Chondrocyte (in vitro differentiated cells): ENCODE data around the gene RAMACL. TPM values are rescaled to one million over a fixed set of nuclear protein-coding genes. Genes with fewer than 3 reads are reported as not detected.
A peak's percentile ranks its signal among the peaks of the same experiment; 100 is the strongest.

ENCODE experiments used
- DNase-seq: peaks from one replicate; pipeline ENCODE4 v3.0.0; 2021; ENCODE audit warnings: mixed read lengths, low spot score
- H3K27ac Mint-ChIP-seq: one replicate; pipeline ENCODE4 v1.8.0; 2021; ENCODE audit warnings: mild to moderate bottlenecking, moderate library complexity, mixed read lengths; ENCODE audit not compliant: unreplicated experiment
- H3K27me3 Mint-ChIP-seq: 2 replicates; pipeline ENCODE4 v1.8.0; 2021; ENCODE audit warnings: low read depth, mixed read lengths
- H3K36me3 Mint-ChIP-seq: 2 replicates; pipeline ENCODE4 v1.8.0; 2021; ENCODE audit warnings: low read depth, mixed read lengths
- H3K4me1 Mint-ChIP-seq: 2 replicates; pipeline ENCODE4 v1.8.0; 2021; ENCODE audit warnings: low read depth, mild to moderate bottlenecking, mixed read lengths
- H3K4me3 Mint-ChIP-seq: one replicate; pipeline ENCODE4 v1.8.0; 2021; ENCODE audit warnings: mild to moderate bottlenecking, moderate library complexity, mixed read lengths; ENCODE audit not compliant: unreplicated experiment
- H3K9me3 Mint-ChIP-seq: 2 replicates; pipeline ENCODE4 v1.8.0; 2021; ENCODE audit warnings: low read depth, mixed read lengths
- CTCF ChIP-seq: fragments of 200-600 bp; sonication (generic); IDR thresholded peaks from 2 replicates; pipeline ENCODE4 v1.5.0; 2021; ENCODE audit warnings: antibody characterized with exemption, mild to moderate bottlenecking, moderate library complexity
- total RNA-seq: library from RNA; stranded (reverse); gene quantifications from 3 replicates; pipeline ENCODE4 v1.2.1, GENCODE V29; 2021

Gene RAMACL
- total RNA-seq, 1 donor from 2014 or later, result 1.7 TPM

DNA sequence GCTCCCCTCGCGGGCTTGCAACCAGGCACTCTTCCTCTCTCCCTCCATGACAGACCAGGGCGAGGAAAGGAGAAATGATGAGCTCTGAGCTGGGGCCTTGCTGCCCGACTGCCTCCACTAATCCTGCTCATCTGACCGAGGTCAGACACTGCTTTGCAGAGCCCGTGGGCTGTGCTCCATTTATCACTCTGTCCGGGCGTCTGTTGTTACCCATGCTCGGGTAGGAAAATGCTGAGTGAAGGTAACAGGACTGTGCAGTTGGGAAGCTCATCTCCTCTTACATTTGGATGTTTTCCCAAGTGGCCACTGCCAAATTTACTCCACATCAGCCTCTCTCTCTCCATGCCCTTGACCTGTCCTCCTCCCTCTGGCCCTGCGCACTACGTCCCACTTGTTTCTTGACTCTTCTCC is 26.0 kb upstream of the RAMACL start:
- peaks cover 14% of the 10 kb centered on the region for H3K36me3 Mint-ChIP-seq
- TF ChIP-seq CTCF, result no peak
- no peak for DNase-seq
- H3K4me1 Mint-ChIP-seq, result peaks cover 66% of the 10 kb centered on the region
- no peaks in the 10 kb centered on the region for H3K9me3 Mint-ChIP-seq
- H3K4me3 Mint-ChIP-seq, result no peak overlapping the region
- H3K27ac Mint-ChIP-seq, result no peak overlapping the region
- H3K27me3 Mint-ChIP-seq, result no peaks in the 10 kb centered on the region

GRCh38 chr6:166611631-166612030 is 25.2 kb upstream of the RAMACL start:
- peaks cover 13% of the 10 kb centered on the region for H3K36me3 Mint-ChIP-seq
- H3K27me3 Mint-ChIP-seq, result no peaks in the 10 kb centered on the region
- no peaks in the 10 kb centered on the region for H3K9me3 Mint-ChIP-seq
- H3K4me1 Mint-ChIP-seq, result peaks cover 61% of the 10 kb centered on the region
- H3K27ac Mint-ChIP-seq, result no peak overlapping the region
- no peak for DNase-seq
- H3K4me3 Mint-ChIP-seq, result no peak overlapping the region
- no peak for TF ChIP-seq CTCF

GRCh38 chr6:166610069-166610468 is 23.6 kb upstream of the RAMACL start:
- no peaks in the 10 kb centered on the region for H3K27me3 Mint-ChIP-seq
- peaks cover 8% of the 10 kb centered on the region for H3K36me3 Mint-ChIP-seq
- no peak overlapping the region for H3K4me3 Mint-ChIP-seq
- no peaks in the 10 kb centered on the region for H3K9me3 Mint-ChIP-seq
- H3K27ac Mint-ChIP-seq, result no peak overlapping the region
- TF ChIP-seq CTCF, result no peak
- no peak for DNase-seq
- H3K4me1 Mint-ChIP-seq, result peaks cover 47% of the 10 kb centered on the region

DNA sequence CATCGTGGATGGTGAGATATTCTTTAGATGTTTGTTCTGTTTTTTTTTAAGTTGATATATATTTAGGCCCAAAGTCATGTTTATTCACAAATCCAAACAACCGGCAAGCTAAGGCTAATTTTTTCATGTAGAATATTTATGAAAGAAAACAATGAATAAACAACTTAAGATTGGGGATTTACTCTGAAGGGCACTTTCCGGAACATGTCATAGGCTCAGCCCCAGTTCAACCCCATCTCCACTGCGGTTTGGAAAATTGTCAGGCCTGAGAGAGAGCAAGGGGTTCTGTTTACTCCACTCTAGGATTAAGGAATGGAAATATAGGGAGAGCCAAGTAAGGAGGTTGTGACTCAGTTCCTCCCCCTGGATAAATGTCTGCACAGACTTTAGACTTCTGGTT is 22.3 kb upstream of the RAMACL start:
- Mint-ChIP-seq H3K9me3 (no peaks in the 10 kb centered on the region), H3K4me3 (no peak overlapping the region), H3K4me1 (peaks cover 34% of the 10 kb centered on the region), H3K27ac (peak overlapping the region; percentile 47), H3K27me3 (no peaks in the 10 kb centered on the region), H3K36me3 (peaks cover 6% of the 10 kb centered on the region)
- DNase-seq, result no peak
- no peak for TF ChIP-seq CTCF

DNA sequence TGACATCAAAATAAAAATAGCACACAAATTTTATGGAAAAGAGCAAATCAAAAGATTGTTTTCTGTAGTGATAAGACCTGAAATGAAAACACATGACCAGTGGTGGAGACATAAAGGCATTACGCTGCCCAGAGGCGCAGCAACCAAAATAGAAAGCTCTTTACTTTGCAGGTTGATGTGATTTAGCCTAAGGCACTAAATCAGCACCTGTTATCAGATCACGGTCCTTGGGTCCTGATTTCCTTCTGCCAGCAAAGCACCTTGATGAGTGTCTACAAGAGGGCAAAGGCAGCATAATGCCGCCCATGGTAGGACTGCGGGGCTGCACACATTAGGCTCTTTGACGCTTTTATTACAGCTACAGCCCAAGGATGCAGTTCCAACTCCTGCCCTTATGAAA is 19.3 kb upstream of the RAMACL start:
- no peak for DNase-seq
- H3K36me3 Mint-ChIP-seq, result peaks cover 20% of the 10 kb centered on the region
- no peak overlapping the region for H3K27ac Mint-ChIP-seq
- no peaks in the 10 kb centered on the region for H3K27me3 Mint-ChIP-seq
- H3K4me3 Mint-ChIP-seq, result no peak overlapping the region
- peaks cover 22% of the 10 kb centered on the region for H3K4me1 Mint-ChIP-seq
- no peaks in the 10 kb centered on the region for H3K9me3 Mint-ChIP-seq
- TF ChIP-seq CTCF, result no peak
